M059J (cell line): ENCODE results near the gene ZNHIT2. TPM values are rescaled to one million over a fixed set of nuclear protein-coding genes. Genes with fewer than 3 reads are reported as not detected.
"Not testable (repeated sequence)": the region's sequence is repeated elsewhere in the genome, so short reads cannot be mapped to it uniquely, and the experiment has no call there.

Experiments
- DNase-seq: peaks from one replicate; pipeline ENCODE4 v3.0.0-alpha.2; 2012; ENCODE audit warnings: low read depth
- total RNA-seq: library from RNA; depleted of rRNA; stranded (reverse); fragments of >200 nt; shearing (Covaris generic); gene quantifications from 2 replicates; pipeline ENCODE4 v1.2.3, GENCODE V29; 2014; rRNA removed

ZNHIT2 gene
- total RNA-seq = 13.9 and 17.7 TPM in 2 replicates

GRCh38 chr11:65117206-65118096 lies at the start of gene ZNHIT2:
ZNHIT2 (minus strand) TSS chr11:65117701; CDS start chr11:65117653, 48 bp downstream.
- peak; percentile 98 for DNase-seq

GRCh38 chr11:65166893-65167292 lies 49.4 kb upstream of the ZNHIT2 start:
- DNase-seq = no peak

- no peak for DNase-seq
These were observed 48.2 kb upstream of the ZNHIT2 start for GRCh38 chr11:65165410-65166317.

- peak; percentile 35 for DNase-seq
These were observed 46.2 kb upstream of the ZNHIT2 start for GRCh38 chr11:65163684-65164083.

- DNase-seq = no peak
These were observed 43.1 kb upstream of the ZNHIT2 start for GRCh38 chr11:65160643-65161042.

GRCh38 chr11:65159012-65159411 lies 41.5 kb upstream of the ZNHIT2 start:
- no peak for DNase-seq

- DNase-seq = no peak
These were observed 39.8 kb upstream of the ZNHIT2 start for GRCh38 chr11:65157336-65157735.

GRCh38 chr11:65156926-65157325 lies 39.4 kb upstream of the ZNHIT2 start:
- no peak for DNase-seq

- DNase-seq = no peak
These were observed 38.8 kb upstream of the ZNHIT2 start for GRCh38 chr11:65156256-65156655.

- DNase-seq = no peak
These were observed 34.6 kb upstream of the ZNHIT2 start for GRCh38 chr11:65152122-65152521.

GRCh38 chr11:65151331-65151899 lies 33.9 kb upstream of the ZNHIT2 start:
- no peak for DNase-seq

- DNase-seq = peak; percentile 98
These were observed 33.2 kb upstream of the ZNHIT2 start for GRCh38 chr11:65150509-65151299.

- DNase-seq = not testable (repeated sequence)
These were observed 32.6 kb upstream of the ZNHIT2 start for GRCh38 chr11:65150131-65150508.

GRCh38 chr11:65148657-65149056 lies 31.2 kb upstream of the ZNHIT2 start:
- DNase-seq = no peak

GRCh38 chr11:65147352-65148075 lies 30.0 kb upstream of the ZNHIT2 start:
- DNase-seq = no peak

- no peak for DNase-seq
These were observed 24.5 kb upstream of the ZNHIT2 start for GRCh38 chr11:65141896-65142494.

GRCh38 chr11:65136515-65137096 lies 19.1 kb upstream of the ZNHIT2 start:
- DNase-seq = no peak

- DNase-seq = no peak
These were observed 18.2 kb upstream of the ZNHIT2 start for GRCh38 chr11:65135633-65136145.

GRCh38 chr11:65134952-65135632 lies 17.6 kb upstream of the ZNHIT2 start:
- DNase-seq = peak; percentile 98
